GM21786 (cell line): ENCODE data around the gene HMBS.
"Not testable (repeated sequence)": the region's sequence is repeated elsewhere in the genome, so short reads cannot be mapped to it uniquely, and the experiment has no call there.

Source experiments
- ATAC-seq: cut with Tn5 transposase; IDR thresholded peaks from one replicate; pipeline ENCODE4 v1.9.1; 2021; ENCODE audit not compliant: unreplicated experiment

Gene HMBS

DNA sequence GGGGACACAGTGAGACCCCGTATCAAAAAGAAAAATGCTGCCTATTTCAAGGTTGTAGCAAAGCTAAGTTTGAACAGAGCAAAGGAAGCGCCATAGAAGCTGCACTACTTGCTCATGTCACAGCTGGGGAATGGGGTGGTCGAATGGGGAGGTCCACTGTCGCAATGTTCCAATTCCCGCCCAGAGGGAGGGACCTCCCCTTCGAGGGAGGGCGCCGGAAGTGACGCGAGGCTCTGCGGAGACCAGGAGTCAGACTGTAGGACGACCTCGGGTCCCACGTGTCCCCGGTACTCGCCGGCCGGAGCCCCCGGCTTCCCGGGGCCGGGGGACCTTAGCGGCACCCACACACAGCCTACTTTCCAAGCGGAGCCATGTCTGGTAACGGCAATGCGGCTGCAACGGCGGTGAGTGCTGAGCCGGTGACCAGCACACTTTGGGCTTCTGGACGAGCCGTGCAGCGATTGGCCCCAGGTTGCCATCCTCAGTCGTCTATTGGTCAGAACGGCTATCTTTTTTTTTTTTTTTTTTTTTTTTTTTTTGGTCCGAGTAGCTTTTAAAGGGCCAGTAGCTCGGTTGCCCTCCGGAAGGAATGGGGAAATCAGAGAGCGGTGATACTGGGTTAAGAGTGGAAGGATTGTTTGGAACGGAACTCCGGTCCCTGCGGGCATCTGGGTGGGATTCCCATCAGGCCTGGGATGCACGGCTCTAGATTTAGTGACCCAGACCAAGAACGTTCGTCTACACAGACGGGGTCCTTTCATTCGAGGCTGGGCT is at the start of gene HMBS:
Gene HMBS (plus strand): TSS at position 219 of the 774 bp plus-strand sequence. CDS start 153 bp downstream, at position 372.
- peak; percentile 88 for ATAC-seq

DNA sequence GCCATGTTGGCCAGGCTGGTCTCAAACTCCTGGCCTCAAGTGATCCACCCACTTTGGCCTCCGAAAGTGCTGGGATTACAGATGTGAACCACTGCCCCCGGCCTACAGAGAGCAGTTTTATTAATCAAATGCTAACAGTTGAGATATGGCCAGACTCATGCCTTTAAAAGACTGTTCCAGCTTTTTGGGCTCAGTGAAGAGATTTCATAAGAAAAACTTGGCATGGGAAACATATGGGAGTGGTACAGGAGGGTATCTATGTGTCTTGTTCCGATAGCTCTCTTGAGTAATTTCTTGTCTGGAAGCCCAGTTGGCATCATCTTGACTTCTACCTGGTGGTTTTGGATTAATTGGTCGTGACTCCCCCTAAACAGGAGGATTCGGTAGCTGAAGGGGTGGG is 45.8 kb upstream of the HMBS start:
- ATAC-seq: no peak

DNA sequence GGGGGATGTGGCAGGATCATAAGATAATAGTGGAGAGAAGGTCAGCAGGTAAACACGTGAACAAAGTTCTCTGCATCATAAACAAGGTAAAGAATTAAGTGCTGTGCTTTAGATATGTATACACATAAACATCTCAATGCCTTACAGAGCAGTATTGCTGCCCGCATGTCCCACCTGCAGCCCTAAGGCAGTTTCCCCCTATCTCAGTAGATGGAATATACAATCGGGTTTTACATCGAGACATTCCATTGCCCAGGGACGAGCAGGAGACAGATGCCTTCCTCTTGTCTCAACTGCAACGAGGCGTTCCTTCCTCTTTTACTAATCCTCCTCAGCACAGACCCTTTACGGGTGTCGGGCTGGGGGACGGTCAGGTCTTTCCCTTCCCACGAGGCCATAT is 45.2 kb upstream of the HMBS start:
- not testable (repeated sequence) for ATAC-seq

DNA sequence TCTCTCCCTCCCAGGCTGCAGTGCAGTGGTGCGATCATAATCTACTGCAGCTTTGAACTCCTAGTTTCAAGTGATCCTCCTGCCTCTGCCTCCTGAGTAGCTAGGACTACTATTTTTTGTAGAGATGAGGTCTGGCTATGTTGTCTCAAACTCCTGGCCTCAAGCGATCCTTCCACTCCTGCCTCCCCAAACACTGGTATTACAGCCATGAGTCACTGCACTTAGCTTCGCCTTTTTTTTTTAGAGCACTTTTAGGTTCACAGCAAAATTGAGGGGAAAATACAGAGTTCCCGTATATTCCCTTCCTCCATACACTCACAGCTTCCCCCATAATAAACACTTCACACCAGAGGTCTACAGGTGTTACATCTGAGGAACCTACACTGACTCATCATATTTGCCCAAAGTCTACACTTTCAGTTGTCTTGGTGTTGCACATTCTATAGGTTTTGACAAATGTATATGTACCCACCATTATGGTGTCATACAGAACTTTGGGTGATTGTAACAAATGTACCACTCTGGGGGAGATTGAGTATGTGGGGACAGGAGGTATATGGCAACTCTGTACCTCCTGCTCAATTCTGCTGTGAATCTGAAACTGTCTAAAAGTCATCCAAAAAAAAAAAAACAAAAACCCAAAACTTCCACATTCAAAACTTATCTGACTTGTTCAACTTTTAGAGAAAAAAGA is 42.7 kb upstream of the HMBS start:
- ATAC-seq: no peak

DNA sequence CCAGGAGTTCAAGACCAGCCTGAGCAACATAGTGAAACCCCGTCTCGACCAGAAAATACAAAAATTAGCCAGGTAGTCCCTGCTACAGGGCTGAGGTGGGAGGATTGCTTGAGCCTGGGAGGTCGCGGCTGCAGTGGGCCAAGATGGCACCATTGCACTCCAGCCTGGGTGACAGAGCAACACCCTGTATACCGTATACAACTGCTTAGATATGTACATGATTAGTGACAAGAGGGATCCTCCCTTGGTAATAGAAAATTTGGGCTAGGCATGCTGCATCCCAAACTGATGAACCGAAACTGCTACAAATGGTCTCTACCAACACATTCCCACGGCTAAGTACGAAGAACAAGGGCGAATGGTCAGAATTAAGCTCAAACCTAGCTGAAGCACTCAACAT is 41.8 kb upstream of the HMBS start:
- ATAC-seq: no peak

DNA sequence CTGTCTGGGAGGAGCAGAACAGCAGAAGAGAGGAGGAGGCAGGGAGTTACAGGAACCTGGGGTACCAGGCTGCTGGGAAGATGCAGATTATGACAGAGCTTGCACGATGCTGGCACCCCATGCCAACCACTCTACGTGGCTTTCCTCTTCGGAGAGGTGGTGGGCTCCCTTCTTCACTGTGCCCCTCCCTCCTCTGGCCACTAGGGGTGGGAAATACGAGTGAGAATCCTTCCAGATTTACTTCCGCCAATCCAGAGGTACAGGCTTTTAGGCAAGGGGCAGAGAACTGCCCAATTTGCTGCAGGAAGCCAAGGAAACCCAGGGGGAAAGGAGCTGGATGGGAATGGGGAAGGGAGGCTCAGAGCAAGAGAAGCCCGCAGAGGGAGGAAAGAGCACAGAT is 40.0 kb upstream of the HMBS start:
- no peak for ATAC-seq

DNA sequence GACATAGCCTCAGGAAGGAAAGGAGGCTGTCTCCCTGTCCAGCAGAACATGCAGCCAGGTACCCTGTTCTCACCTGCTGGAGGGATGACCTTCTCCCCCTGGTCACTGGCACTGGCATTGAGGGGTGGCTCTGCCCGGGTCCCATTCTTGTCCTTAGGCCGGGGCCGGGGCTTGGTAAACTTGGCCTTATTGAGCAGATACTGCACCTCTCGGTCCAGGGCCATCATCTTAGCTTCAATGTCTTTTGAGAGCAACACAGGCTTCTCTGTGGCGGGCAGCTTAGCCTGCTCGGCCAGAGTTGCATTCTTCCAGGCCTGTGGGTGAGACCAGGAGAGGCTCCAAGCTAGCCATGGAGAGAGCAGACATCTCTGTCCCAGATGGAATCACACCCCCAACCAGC is 38.2 kb upstream of the HMBS start:
- ATAC-seq: no peak

DNA sequence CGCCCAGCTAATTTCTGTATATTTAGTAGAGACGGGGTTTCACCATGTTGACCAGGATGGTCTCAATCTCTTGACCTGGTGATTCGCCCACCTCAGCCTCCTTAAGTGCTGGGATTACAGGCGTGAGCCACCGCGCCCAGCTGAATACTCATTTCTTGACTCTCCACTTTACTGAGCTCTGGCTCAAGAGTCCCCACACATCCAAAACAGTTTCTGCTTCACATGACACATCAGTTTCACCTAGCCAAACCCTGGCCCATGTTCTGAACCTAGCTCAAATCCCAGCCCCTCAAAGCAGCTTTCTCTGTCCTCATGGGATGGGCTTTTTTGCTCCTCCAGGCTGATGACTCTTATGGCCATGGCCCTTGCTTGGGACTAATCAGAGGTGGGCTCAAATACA is 37.5 kb upstream of the HMBS start:
- ATAC-seq: no peak

DNA sequence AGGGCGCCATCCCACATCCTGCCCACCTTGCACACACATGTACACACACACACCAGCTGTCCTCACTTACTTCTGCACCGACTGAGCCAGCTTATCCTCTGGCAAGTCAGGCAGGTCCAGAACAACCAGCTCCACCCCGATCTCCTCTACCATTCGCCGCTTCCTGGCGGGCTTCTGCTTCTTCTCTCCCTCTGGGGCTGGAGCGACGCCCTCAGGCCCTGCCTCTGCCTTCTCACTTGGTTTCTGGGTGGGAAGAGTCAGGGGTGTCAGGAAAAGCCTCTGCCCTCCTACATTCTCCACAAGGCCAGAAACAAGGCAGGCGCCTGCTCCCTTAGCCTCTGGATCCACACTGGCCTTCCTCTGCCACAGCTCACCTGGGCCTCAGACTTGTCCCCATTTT is 36.0 kb upstream of the HMBS start:
- ATAC-seq: no peak

DNA sequence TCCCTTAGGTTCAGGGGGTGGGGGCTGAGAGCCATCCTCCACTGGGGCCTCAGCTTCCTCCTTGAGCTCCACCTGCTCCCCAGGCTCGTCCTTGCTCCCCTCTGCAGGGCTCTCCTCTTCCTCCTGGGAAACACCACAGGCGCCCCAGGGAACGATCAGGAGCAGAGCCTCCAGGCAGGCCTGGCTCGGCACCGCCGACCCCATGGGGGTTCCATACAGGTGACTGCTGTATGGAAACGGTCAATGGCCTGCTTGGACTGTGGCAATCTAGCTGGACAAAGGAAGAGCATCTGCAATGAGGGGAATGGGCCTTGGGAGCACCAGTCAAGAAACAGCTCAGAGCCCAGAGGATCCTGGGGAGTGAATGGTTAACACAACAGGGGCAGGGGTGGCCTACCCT is 35.6 kb upstream of the HMBS start:
- ATAC-seq: no peak

DNA sequence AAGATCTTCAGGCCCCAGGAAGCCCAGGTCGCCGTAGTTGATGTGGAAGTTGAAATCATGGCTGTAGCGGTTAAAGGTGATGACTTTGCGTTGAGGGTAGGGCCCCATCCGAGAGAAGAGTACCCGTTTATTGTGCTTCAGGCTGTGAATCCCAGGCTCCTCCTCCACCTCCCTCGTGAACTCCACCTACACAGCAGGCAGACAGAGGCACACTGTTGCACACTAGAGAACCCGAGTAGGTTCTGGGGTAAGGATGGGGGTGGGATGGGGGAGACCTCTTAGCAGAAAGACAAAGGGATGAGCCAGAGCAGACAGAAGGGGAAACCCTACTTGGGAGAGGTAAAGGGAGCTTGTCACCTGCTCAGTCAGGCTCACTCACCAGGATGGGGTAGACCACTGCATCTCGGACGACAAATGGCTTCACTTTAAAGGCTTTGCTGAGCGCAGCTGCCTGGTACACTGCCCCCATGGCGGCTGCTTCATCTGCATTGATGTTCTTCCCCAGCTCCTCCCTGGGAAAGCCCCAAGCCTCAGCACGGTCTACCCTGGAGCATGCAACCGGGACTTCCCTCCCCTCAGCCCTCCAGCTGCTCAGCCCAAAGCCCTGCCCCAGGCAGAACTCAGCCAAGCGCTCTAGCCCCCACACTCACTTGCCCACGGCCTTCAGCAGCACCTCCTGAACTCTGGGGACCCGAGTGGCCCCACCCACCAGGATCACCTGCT is 33.1 kb upstream of the HMBS start:
- peak; percentile 68 for ATAC-seq

DNA sequence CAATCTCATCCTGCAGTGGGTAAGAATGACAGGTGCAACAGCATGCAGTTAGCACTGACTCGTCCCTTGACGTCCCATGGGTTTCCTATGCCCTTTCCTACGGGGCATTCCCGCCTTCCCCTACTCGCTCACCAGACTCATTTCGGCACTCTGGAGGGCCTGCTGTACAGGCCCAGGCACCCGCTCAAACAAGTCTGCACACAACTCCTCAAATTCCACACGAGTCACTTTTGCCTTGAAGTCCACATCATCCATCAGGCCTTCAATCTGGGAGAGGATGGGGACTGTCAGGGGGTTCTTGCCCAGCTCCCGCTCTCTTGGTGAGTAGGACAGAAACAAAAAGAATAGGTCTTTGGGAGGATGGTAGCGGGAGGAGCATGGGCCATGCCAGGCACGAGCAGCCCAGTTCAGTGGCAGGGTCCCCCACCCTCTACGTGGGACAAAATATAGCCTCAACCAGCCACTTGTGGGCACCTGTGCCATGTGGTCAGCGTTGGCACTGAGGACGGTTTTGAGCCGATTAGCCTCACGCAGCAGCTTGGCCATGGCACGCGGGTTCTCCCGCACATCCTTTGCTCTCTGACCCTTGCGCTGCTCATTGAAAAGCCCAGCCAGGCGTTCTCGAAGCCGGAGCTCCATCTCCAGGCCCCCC is 32.4 kb upstream of the HMBS start:
- no peak for ATAC-seq

DNA sequence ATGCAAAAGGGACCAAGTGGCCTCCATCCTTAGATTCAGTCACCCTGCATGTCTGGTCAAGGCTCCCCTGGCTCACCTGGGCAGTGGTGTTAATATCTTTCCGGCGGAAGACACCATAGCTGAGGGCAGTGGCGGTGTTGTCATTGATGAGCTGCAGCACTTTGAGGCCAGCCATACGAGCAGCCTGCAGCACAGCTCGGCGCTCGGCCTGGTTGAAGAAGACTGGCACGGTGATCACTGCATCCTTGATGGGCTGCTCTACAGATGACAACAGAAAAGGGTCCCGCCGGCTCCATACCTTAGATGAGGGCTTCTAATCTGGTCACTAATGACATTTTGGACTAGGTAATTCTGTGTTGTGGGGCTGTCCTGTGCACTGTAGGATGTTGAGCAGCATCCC is 30.3 kb upstream of the HMBS start:
- no peak for ATAC-seq

DNA sequence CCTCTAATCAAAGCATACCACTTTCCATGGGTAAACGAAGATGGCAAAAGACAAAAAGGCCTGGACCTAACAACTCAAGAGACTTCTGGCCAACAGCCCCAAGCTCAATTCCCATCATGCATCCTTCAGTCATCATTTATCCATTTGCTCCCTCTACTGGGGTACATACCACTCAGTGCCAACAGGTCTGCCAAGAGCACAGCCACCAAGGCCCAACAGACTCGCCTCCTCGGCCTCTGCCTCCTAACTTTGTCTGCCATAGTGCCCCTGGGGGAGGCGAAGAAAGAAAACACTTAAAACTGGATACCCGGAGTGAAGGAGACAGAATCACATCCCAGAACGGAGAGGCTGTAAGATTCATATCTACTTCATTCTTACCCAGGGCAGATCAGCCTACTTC is 28.8 kb upstream of the HMBS start:
- ATAC-seq: no peak

DNA sequence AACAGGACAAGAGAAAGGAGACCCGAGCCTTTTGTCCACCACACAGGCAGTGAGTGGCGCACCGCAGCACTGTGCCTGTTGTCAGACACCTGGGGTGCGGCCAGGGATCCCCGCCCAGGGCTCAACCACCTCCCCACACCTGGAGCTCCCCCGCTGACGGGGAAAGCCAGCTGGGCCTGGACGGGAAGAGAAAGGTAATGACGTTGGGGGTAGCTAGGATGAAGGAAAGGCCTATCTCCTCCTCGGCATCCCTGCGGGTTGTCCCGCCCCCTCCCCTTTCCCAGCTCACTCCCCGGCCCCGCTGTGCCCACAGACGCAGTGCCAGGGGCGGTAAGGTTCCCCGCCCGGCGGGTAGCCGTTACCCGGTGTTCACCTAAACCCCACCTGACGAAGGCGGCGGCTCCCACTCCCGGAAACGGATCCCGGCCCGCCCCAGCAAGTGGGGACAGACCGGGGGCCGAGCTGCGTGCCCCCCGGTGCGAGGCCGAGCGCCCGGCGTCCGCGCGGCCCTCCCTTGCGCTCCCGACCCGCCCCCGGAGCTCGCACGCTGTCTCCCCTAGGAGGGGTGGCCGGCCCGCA is 28.2 kb upstream of the HMBS start:
- peak; percentile 1 for ATAC-seq

DNA sequence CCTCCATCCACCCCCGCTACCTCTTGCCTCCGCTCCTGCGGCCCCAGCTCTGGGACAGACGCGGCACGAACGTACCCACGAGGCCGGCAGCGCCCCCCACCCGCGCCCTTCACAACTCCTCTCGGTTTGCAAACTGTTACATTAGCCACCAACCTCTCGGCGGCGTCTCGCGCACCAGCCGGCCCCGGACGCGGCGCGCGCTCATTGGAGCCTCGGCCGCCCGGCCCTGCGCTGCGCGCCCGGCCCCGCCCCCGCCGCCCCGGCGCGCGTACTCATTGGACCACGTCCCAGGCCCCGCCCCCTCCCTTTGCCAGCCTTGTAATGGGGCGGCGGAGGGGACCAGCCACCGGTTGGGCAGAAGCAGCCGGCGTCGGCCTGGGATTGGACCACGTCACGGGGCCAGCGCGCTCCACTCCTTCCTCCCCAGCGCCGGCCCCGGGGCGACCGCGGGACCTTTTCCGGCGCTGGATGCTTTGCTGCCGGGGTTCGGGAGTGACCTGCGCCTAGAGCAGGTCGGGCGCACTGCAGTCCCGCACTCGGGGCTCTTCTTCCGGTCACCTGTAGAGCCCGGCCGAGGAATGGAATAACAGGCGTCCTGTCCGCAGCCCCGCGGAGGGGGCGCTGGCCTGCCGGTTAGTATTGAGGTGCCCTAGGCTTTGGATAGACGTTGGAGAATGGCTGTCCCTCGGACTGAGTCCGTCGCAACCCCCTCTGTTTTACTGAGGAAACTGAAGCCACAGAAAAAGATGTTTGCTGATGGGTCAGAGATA is 27.5 kb upstream of the HMBS start, which contains the start of gene HYOU1:
Gene HYOU1 (minus strand): TSS at position 206 of the 770 bp plus-strand sequence. CDS start 1,045 bp downstream, outside the sequence.
- peak; percentile 88 for ATAC-seq

DNA sequence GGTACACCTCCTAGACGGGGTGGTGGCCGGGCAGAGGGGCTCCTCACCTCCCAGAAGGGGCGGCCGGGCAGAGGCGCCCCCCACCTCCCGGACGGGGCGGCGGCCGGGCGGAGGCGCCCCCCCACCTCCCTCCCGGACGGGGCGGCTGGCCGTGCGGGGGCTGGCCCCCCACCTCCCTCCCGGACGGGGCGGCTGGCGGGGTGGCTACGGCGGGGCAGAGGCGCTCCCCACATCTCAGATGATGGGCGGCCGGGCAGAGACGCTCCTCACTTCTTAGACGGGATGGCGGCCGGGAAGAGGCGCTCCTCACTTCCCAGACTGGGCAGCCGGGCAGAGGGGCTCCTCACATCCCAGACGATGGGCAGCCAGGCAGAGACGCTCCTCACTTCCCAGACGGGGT is 25.6 kb upstream of the HMBS start:
- not testable (repeated sequence) for ATAC-seq

DNA sequence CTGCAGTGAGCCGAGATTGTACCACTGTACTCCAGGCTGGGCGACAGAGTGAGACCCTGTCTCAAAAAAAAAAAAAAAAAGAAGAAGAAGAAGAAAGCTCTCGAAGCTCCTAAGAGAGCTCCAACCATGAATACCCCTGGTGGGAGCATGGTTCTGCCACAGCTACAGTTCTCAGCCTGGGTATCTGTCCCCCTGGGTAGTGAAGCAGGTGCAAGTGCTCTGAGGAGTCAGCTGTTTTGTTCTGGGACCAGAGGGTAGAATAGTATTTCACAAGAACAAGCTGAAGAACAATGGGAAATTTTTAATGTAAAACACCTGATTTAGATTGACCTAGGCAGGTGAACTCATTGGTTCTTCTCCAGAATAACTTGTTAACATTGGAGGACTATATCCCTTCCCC is 23.4 kb upstream of the HMBS start:
- no peak for ATAC-seq

DNA sequence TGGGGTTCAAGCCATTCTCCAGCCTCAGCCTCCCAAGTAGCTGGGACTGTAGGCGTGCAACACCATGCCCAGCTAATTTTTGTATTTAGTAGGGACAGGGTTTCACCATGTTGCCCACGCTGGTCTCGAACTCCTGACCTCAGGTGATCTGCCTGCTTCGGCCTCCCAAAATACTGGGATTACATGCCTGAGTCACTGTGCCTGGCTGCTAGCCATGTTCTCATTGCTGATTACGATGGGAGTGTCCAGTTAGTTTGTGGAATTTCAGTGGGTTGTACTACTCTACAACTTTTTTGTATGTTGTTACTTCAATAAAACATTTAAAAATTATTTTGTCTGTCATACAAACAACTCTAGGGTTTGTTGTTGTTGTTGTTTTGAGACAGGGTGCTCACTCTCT is 21.9 kb upstream of the HMBS start:
- ATAC-seq: no peak

DNA sequence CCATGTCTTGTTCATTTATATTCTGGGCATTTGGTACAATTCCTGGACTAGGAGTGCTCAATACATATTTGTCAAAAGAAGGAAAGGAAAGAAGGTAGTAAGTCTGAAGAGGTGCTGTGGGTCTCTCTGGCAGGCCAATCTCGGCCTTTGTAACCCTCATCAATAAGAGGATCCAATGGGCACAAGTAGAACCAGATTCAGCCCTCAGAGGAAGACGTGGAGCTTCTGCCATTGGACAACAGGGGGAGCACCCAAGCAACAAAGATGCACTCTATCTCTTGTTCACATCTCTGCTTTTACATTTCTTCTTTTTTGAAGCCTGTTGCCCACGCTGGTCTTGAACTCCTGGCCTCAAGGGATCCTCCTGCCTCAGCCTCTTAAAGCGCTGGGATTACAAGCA is 19.3 kb upstream of the HMBS start:
- ATAC-seq: no peak
